GM12872 (cell line): ENCODE results near the gene ZNF397.

ENCODE experiments used
- TF ChIP-seq, protein P1 (sequence below): IDR thresholded peaks from 3 replicates; pipeline ENCODE4 v1.5.1; 2011; ENCODE audit warnings: low read depth, mild to moderate bottlenecking, low read length, moderate library complexity; ENCODE audit not compliant: insufficient read depth

ZNF397 gene

DNA sequence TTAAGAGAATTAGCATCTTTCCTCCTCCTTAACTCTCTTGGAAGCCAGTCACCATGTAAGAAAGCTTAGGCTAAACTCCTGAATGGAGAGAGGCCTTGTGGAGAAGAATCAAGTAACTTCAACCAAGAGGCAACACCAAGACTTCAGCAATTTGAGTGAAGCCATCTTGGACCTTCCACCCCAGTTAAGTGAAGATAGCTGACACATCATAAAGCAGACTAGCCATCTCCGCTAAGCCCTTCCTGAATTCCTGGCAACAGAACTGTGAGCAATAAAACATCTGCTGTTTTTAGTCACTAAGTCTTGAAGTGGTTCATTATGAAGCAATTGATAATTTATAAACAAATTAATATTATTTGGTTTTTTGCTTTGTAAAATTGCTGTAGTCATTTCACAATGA, 1.5 kb upstream of the ZNF397 start:
- TF ChIP-seq, protein P1, sequence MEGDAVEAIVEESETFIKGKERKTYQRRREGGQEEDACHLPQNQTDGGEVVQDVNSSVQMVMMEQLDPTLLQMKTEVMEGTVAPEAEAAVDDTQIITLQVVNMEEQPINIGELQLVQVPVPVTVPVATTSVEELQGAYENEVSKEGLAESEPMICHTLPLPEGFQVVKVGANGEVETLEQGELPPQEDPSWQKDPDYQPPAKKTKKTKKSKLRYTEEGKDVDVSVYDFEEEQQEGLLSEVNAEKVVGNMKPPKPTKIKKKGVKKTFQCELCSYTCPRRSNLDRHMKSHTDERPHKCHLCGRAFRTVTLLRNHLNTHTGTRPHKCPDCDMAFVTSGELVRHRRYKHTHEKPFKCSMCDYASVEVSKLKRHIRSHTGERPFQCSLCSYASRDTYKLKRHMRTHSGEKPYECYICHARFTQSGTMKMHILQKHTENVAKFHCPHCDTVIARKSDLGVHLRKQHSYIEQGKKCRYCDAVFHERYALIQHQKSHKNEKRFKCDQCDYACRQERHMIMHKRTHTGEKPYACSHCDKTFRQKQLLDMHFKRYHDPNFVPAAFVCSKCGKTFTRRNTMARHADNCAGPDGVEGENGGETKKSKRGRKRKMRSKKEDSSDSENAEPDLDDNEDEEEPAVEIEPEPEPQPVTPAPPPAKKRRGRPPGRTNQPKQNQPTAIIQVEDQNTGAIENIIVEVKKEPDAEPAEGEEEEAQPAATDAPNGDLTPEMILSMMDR, result no peak

DNA sequence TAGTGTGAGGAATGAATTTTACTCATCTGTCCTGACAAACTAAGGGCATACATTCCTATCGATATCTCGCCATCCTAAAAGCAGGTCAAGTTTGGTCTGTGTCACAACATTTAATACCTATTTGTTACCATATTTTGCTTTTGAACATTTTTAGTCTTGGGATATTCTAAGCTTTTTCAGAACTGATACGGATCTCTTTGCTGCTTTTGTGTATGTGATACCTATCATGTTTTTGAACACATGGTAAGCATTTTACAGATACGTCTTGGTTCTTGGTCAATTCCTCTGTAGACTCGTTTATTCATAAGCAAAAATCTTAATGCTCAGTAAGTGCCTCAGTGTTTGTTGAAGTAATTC, 592 bp downstream of the ZNF397 start:
- TF ChIP-seq, protein P1, result no peak

GRCh38 chr18:35242426-35242825, 1.6 kb downstream of the ZNF397 start:
- TF ChIP-seq, protein P1, result no peak

GRCh38 chr18:35244671-35245070, 3.8 kb downstream of the ZNF397 start:
- TF ChIP-seq, protein P1, result no peak

DNA sequence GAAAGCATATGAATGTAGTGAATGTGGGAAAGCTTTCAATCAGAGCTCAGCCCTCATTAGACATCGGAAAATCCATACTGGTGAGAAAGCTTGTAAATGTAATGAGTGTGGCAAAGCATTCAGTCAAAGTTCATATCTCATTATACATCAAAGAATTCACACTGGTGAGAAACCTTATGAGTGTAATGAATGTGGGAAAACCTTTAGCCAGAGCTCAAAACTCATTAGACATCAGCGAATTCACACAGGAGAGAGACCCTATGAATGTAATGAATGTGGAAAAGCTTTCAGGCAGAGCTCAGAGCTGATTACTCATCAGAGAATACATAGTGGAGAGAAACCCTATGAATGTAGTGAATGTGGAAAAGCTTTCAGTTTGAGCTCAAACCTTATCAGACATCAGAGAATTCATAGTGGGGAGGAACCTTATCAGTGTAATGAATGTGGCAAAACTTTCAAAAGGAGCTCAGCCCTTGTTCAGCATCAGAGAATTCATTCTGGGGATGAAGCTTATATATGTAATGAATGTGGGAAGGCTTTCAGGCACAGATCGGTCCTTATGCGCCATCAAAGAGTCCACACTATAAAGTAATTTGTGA, 5.0 kb downstream of the ZNF397 start:
- TF ChIP-seq, protein P1, result no peak

- TF ChIP-seq, protein P1, result no peak
Measured at GRCh38 chr18:35246831-35247230, 6.0 kb downstream of the ZNF397 start.

GRCh38 chr18:35247412-35248249, 6.8 kb downstream of the ZNF397 start:
- TF ChIP-seq, protein P1, result no peak
